IPS-18a (cell line): ENCODE measurements around the gene SYT12.

ENCODE experiments used
- H3K27ac ChIP-seq: one replicate; pipeline ENCODE4 v1.5.1; 2013; ENCODE audit warnings: low read length
- H3K27me3 ChIP-seq: one replicate; pipeline ENCODE4 v1.6.1; 2013; ENCODE audit warnings: mild to moderate bottlenecking, low read length; ENCODE audit not compliant: control insufficient read depth, insufficient read depth
- H3K36me3 ChIP-seq: one replicate; pipeline ENCODE4 v1.6.1; 2013; ENCODE audit warnings: low read depth, low read length; ENCODE audit not compliant: control insufficient read depth
- H3K4me1 ChIP-seq: one replicate; pipeline ENCODE4 v1.6.1; 2013; ENCODE audit warnings: low read depth, low read length; ENCODE audit not compliant: control insufficient read depth
- H3K4me3 ChIP-seq: one replicate; pipeline ENCODE4 v1.5.1; 2013; ENCODE audit warnings: low read length
- H3K9ac ChIP-seq: one replicate; pipeline ENCODE4 v1.6.1; 2013; ENCODE audit warnings: mild to moderate bottlenecking, low read length, moderate library complexity
- H3K9me3 ChIP-seq: one replicate; pipeline ENCODE4 v1.6.1; 2013; ENCODE audit warnings: low read depth, low read length; ENCODE audit not compliant: control insufficient read depth

Gene SYT12

DNA sequence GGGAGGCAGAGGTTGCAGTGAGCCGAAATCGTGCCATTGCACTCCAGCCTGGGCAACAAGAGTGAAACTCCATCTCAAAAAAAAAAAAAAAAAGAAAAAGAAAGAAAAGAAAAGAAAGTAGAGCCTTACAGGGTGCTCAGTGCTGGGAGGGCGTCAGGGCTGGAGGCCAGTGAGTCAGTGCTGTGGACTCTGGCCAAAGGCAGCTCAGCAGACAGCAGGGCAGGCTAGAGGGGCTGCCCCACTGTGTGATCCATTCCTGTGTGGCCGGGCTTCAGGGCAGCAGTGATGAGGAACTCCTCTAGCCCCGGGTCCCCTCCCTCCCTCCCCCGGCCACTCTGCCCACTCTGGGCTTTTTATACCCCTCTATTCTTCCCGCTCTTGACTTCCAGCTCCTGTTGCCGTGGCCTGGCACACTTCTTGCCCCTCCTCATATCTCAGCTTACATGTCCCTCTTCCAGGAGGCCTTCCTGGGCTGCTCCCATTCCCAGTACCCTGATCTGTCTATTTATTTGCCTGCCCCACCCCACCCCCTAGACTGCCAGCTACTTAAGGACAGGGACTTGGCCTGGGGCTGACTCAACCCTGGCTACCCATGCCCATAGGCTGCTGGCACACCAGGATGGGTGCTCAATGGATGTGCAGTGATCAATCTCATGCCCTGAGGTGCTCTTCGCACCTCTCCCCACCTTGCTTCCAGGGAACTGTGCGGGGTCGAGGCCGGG lies 10.1 kb downstream of the SYT12 start:
- H3K36me3 ChIP-seq: no peaks in the 10 kb centered on the region
- H3K9me3 ChIP-seq: no peaks in the 10 kb centered on the region
- no peak overlapping the region for H3K9ac ChIP-seq
- no peaks in the 10 kb centered on the region for H3K27me3 ChIP-seq
- no peak overlapping the region for H3K27ac ChIP-seq
- H3K4me1 ChIP-seq: no peaks in the 10 kb centered on the region
- H3K4me3 ChIP-seq: no peak overlapping the region

DNA sequence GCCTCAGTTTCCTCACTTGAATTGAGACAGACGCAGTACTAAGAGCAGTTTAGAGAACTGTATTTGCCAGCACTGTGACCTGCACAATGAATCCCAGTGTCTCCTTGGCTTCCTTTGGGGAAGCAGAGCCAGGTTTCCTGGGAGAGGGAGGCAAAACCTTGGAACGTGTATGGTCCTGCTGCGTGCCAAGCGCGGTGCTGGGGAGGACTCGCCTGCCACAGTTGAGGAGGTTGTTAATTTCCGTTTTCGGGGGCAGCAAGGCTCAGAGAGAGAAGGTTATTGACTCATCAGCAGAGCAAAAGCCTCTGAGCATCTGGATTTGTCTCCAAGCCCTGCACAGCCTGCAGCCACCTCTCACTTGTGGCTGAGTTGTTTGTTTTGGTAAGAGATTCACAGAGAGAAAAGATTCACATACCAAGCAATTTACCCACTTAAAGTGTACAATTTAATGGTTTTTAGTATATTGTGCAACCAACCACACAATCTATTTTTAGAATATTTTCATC lies 10.8 kb downstream of the SYT12 start:
- Histone ChIP-seq H3K36me3 (no peaks in the 10 kb centered on the region), H3K9ac (no peak overlapping the region), H3K4me1 (no peaks in the 10 kb centered on the region), H3K4me3 (no peak overlapping the region), H3K27ac (no peak overlapping the region), H3K9me3 (no peaks in the 10 kb centered on the region), H3K27me3 (no peaks in the 10 kb centered on the region)

DNA sequence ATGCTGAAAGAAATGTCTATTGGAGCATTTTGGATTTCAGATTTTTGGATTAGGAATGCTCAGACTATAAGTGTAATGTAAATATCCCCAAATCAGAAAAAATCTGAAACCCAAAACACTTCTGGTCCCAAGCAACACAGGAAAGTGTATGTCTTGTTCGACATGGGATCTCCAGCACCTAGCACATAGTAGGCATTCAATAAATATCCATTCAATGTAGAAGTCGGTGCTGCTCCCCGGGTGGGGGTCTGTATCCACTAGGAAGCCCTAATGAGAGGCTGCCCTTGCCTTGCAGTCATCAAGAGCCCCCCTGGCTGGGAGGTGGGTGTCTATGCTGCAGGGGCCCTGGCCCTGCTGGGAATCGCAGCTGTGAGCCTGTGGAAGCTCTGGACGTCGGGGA lies 11.4 kb downstream of the SYT12 start:
- Histone ChIP-seq H3K9me3 (no peaks in the 10 kb centered on the region), H3K4me3 (no peak overlapping the region), H3K9ac (no peak overlapping the region), H3K4me1 (no peaks in the 10 kb centered on the region), H3K27ac (no peak overlapping the region), H3K27me3 (no peaks in the 10 kb centered on the region), H3K36me3 (no peaks in the 10 kb centered on the region)

DNA sequence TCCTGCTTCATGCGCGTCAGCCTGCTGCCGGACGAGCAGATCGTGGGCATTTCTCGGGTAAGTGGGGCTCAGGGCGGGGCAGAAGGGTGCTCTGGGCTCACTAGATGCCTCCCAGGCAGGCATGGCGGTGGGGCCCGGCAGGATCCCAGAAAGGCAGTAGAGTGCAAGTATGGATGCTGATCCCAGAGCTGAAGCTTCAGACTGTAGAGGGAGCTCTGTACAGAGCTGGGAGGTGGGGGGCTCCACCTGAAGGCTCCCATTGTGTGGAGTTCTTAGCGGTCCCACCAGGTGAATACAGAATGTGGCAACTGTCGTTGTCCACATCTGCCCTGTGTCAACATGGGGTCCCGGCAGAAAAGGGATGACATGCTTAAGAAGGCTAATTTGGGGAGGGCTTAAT lies 17.2 kb downstream of the SYT12 start:
- H3K4me3 ChIP-seq: no peak overlapping the region
- H3K27me3 ChIP-seq: no peaks in the 10 kb centered on the region
- no peak overlapping the region for H3K27ac ChIP-seq
- H3K9ac ChIP-seq: no peak overlapping the region
- no peaks in the 10 kb centered on the region for H3K9me3 ChIP-seq
- no peaks in the 10 kb centered on the region for H3K36me3 ChIP-seq
- no peaks in the 10 kb centered on the region for H3K4me1 ChIP-seq

DNA sequence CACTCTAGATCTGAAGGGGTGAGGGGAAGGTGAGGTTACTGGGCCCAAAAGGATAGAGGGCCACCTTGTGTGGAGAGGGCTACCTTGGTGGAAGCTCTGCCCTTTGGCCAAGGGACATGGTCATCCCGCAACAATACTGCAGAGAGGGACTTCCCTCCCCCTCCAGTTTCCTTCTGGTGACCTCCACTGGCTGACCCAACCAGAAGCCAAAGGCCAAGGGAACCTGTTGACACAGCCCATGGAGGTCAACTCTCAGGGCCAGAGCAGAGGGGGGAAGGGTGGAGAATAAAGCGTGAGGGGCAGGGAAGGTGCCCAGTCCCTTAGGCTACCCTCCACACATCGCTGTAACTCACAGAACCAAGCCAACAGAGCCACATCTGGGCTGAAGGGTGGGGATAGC lies 18.7 kb downstream of the SYT12 start:
- Histone ChIP-seq H3K27ac (no peak overlapping the region), H3K4me3 (no peak overlapping the region), H3K36me3 (no peaks in the 10 kb centered on the region), H3K9ac (no peak overlapping the region), H3K27me3 (no peaks in the 10 kb centered on the region), H3K4me1 (no peaks in the 10 kb centered on the region), H3K9me3 (no peaks in the 10 kb centered on the region)

DNA sequence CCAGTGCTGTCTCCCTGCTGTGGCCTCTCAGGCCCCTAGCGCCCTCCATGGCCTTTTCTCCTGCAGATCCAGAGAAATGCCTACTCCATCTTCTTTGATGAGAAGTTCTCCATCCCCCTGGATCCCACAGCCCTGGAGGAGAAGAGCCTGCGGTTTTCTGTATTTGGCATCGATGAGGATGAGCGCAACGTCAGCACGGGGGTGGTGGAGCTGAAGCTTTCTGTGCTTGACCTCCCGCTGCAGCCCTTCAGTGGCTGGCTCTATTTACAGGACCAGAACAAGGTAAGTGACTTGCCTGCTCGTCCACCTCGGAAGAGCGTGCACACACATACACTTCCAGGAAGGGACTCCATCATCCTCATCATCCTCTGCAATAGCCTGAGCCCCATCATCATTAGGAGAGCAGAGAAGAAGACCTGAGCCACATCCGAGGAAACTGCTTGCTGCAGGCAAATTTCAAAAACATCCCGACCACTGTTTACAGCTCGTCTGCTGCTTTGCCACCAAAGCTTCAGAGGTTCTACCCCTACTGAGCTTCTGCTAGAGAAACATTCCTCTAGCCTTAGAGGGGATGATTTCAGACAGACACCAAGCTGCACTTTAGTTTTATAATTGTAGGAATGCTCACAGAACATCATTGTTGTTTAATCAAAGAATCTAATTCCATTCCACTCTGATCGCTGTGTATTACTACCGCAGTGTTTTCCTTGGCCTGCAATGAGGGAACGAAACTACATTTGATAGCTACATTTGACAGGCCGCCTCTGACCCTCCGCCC lies 20.8 kb downstream of the SYT12 start:
- H3K4me1 ChIP-seq: no peaks in the 10 kb centered on the region
- no peaks in the 10 kb centered on the region for H3K36me3 ChIP-seq
- H3K27me3 ChIP-seq: no peaks in the 10 kb centered on the region
- no peak overlapping the region for H3K27ac ChIP-seq
- H3K9ac ChIP-seq: no peak overlapping the region
- no peak overlapping the region for H3K4me3 ChIP-seq
- H3K9me3 ChIP-seq: no peaks in the 10 kb centered on the region

DNA sequence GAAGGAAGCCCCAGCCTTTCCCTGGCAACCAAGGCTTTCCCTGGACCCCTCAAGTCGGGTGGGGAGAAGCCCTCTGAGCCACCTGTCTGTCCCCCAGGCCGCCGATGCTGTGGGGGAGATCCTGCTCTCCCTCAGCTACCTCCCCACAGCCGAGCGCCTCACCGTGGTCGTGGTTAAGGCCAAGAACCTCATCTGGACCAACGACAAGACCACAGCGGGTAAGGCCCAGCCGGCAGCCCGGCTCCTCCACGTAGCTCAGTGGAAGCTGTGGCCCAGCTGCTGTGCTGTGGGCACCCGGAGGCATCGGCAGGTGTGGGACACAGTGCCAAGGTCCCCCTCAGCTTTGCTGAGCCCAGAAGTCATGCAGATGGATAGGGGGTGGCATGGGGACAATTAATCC lies 21.6 kb downstream of the SYT12 start:
- H3K36me3 ChIP-seq: no peaks in the 10 kb centered on the region
- no peaks in the 10 kb centered on the region for H3K4me1 ChIP-seq
- H3K27me3 ChIP-seq: no peaks in the 10 kb centered on the region
- no peak overlapping the region for H3K9ac ChIP-seq
- H3K27ac ChIP-seq: no peak overlapping the region
- H3K4me3 ChIP-seq: no peak overlapping the region
- no peaks in the 10 kb centered on the region for H3K9me3 ChIP-seq

DNA sequence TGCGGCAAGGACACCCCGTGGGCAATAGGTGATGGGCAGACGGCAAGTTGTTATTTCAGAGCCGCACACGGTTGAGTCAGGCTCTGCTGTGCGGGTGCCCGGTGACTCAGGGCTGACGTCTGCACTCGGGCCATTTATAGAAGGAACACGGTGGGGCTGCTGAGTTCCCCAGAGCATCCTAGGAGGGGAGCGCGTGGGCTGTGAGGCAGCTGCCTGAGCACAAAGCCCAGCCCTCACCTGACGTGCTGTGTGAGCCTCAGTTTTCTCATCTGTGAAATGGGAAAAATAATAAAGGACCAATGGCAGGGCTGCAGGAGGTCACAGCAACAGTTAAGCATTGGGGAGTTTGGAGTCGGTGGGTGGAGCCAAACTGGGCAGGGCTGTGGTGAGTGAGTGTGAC lies 22.4 kb downstream of the SYT12 start:
- no peaks in the 10 kb centered on the region for H3K4me1 ChIP-seq
- no peak overlapping the region for H3K4me3 ChIP-seq
- no peak overlapping the region for H3K9ac ChIP-seq
- no peaks in the 10 kb centered on the region for H3K27me3 ChIP-seq
- H3K9me3 ChIP-seq: no peaks in the 10 kb centered on the region
- no peak overlapping the region for H3K27ac ChIP-seq
- no peaks in the 10 kb centered on the region for H3K36me3 ChIP-seq

DNA sequence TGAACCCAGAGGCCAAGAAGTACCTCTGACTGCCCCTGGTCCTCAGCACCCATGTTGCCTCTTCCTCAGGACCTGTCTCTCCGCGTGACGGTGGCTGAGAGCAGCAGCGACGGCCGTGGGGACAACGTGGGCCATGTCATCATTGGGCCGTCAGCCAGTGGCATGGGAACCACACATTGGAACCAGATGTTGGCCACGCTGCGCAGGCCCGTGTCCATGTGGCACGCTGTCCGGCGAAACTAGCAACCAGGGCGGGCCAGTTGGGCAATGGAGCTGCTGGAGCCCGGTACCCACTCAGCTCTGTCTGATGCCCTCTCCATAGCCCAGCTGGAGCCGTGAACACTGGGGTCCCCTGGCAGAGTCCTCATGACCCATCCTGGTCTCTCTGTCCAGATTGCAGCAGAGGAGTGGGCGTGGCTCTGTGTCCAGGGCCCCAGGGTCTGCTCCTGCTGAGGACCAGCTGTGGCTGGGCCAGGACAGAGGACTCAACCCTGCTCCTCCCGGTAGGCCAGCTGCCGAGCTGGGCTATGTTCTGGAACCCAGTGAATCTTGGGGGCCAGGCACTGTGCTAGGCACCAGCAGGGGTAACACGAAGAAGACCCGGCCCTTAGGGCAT lies 25.7 kb downstream of the SYT12 start:
- Histone ChIP-seq H3K4me3 (no peak overlapping the region), H3K9ac (no peak overlapping the region), H3K36me3 (no peaks in the 10 kb centered on the region), H3K27ac (no peak overlapping the region), H3K27me3 (no peaks in the 10 kb centered on the region), H3K9me3 (no peaks in the 10 kb centered on the region), H3K4me1 (no peaks in the 10 kb centered on the region)

DNA sequence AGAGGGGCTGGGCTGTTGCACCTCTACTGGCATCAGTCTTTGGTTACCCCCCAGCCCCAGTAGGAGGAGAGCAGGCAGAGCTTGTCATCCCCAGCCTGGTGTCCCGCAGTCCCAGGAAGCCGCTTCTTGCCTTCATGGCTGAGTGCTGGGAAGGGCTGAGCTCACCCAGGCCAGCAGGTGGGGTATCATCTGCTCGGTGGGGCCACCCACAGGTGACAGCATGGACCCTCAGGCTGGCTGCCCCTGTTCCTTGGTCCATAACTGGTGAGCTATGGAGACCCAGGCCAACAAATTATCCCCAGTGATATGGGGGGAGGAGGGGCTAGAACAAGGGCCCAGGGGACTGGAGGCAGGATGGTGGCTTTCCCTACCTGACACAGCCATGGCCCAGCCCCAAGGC lies 27.2 kb downstream of the SYT12 start:
- H3K9me3 ChIP-seq: no peaks in the 10 kb centered on the region
- no peak overlapping the region for H3K9ac ChIP-seq
- H3K27ac ChIP-seq: no peak overlapping the region
- no peaks in the 10 kb centered on the region for H3K36me3 ChIP-seq
- peaks cover 5% of the 10 kb centered on the region for H3K4me1 ChIP-seq
- H3K27me3 ChIP-seq: no peaks in the 10 kb centered on the region
- H3K4me3 ChIP-seq: no peak overlapping the region

DNA sequence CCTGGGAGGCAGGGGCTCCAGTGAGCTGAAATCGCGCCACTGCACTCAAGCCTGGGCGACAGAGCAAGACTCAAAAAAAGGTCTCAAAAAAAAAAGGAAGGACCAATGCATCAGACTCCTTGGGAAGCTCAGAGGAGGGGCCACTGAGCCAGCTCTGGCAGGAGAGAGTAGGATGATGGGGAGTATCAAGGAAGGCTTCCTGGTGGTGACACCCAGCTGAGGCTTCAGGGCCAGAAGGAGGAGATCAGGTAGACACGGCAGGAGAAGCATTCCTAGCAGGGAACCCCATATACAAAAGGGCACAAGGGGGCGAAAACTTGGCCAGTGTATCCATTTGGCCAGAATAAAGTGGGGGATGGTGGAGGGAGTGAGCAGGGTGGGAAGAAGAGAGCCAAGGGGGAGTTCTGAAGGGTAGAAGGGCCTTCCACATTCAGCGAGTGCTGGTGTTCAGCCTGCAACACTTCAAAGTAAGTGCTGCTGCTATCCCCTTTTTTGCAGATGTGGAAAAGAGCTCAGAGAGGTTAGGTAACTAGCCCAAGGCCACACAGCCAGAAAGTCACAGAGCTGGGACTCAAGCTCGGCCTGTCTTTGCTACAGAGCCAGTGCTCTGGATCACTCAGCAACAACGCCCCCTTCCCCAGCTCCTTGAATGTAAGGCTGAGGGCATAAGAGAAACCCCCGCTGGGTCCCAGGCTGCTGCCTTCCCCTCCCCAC lies 28.4 kb downstream of the SYT12 start:
- no peaks in the 10 kb centered on the region for H3K9me3 ChIP-seq

More for the DNA sequence above, 28.4 kb downstream of the SYT12 start:
- Histone ChIP-seq H3K4me1 (peaks cover 13% of the 10 kb centered on the region), H3K27me3 (no peaks in the 10 kb centered on the region), H3K9ac (no peak overlapping the region), H3K36me3 (no peaks in the 10 kb centered on the region), H3K4me3 (no peak overlapping the region), H3K27ac (no peak overlapping the region)
